AG08396 (cell line): Measurements from ENCODE around the gene LIN54.
"Not testable (repeated sequence)": the region's sequence is repeated elsewhere in the genome, so short reads cannot be mapped to it uniquely, and the experiment has no call there.

Experiments used
- DNase-seq: peaks from one replicate; pipeline ENCODE4 v3.0.0; 2012; ENCODE audit warnings: low spot score, mixed read lengths

Gene LIN54

DNA sequence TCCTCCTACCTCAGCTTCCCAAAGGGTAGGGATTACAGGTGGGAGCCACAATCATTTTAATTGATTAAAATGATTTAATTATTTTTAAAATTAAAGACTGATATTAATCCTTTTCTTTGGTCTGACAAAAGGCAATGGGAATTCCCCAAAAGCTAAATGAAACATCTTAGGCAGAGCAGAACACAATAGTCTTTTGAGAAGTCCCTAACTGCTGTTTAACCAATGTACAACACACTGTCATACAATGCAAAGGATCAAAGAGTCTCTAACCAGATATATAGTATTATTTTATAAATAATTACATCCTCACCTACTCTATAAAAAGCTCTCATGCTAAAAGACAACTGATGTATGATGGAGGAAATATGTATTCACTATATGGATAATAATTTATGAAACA, 63.1 kb downstream of the LIN54 start:
- DNase-seq: no peak

DNA sequence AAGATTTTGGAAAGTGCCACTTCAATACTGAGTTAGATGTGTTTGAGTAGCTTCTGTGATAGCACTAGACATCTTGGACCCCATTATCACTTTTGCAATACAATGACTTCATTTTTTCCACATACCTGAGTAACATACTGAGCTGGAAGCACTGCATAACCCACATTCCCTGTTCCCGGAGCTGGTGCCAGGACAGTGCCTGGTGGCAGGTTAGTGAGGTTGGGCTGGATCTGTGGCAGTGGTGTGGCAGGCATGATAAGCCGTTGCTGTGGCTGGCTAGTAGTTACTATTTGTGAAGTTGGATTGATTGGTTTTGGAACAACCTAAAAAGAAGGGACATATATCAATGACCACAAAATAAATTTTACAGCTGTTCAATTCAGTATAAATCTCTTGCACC, 71.2 kb downstream of the LIN54 start:
- no peak for DNase-seq

DNA sequence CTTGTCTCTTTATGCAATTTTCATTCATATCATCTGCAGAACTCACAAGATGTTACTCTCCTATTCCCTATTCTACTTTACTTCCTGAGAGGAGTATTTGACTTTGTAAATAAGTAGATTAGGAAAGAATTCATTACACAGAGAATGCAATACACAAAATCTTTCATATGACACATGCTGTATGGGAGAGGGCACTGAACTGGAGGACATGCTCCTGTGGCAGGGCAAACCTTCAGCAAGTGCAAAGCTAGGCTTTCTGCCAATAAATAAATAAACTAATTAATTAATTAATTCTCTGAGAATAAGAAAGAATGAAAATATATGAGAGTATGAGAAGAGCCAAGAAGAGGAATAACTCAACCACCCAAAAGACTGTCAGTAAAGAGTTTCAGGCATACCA, 76.2 kb downstream of the LIN54 start:
- DNase-seq: no peak

DNA sequence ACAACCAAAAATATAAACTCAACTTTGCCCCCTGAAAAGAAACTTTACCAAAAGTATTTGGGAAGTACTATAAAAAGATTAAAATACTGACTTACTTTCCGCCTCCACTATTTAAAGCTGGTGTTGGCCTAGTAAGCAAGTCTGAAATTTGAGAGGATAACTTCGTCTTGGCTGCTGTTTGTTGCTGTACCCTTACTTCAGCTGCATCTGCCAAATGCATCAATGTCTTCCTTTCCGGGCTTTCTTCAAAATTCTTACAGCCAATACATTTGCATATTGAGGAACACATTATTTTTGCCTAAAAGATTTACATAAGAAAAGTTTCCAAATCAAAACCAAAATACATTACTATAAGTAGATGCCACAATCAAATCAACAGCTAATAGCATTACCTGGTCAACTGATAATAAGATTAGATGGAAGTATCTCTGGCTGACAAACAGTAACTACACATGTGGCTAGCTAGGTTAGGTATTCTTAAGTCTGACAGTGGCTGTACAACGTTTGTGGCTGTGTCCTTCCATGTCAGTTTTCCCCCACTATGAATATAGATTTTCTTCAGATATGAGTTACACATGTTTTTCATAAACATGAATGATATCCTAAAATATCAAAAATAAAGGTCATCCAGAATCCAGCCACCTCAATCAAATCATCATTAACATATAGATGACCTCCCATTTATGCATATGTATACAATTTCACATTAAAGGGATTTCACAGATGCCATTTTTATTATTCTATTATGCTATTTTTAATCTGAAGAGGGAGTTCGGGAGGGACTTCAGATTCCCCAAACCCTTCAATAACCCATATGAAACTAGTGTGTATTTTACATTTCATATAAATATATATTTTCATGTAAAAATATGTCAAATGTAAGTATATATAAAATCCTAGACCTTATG, 79.5 kb downstream of the LIN54 start:
- DNase-seq: no peak

DNA sequence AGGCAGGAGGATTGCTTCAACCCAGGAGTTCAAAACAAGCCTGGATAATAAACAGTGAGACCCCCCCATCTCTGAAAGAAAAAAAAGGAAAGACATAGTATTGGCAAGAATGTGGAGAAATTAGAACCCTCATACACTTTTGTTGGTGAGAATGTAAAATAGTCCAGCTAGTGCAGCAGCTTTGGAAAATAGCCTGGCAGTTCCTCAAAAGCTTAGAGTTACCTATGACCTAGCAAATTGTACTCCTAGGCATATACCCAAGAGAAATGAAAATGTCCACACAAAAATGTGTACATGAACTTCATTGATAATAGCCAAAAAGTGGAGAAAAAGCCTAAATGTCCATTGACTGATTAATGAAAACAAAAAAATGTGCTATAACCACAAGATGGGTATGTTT, 88.8 kb downstream of the LIN54 start:
- DNase-seq: no peak

DNA sequence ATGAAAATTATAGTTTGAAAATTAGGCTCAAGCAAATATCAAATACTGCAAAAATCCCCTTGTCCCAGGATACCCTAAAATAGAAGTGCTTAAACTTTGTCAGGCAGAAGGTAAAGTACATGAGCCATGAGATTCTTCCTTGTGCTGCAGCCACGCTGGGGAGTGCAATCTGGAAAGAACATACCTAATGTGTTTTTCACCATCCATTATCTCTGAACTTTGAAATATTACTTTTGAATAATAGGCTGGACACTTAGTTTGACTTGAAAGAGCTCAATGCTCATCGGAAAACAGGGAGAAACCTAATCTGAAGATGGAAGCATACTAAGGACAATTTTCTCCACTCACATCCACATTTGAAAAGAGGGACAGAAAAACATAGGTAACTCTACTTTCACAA, 91.2 kb downstream of the LIN54 start:
- DNase-seq: no peak

DNA sequence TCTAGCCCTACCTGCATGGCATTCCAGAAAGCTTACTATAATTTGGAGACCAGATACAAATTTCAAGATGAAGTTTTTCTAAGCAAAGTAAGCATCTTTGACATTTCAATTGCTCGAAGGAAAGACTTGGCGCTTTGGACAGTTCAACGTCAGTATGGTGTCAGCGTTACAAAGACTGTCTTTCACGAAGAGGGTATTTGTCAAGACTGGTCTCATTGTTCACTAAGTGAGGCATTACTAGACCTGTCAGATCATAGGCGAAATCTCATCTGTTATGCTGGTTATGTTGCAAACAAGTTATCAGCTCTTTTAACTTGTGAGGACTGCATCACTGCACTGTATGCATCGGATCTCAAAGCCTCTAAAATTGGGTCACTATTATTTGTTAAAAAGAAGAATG, 92.5 kb downstream of the LIN54 start:
- DNase-seq: no peak

DNA sequence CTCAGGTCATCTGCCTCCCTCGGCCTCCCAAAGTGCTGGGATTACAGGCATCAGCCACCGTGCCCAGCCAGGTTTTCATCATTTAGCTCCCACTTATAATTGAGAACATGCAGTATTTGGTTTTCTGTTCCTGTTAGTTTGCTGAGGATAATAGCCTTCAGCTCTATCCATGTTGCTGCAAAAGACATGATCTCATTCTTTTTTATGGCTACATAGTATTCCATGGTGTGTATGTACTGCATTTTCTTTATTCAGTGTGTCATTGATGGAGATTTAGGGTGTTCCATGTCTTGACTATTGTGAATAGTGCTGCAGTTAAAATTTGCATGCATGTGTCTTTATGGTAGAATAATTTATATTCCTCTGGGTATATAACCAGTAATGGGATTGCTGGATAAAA, 96.7 kb downstream of the LIN54 start:
- not testable (repeated sequence) for DNase-seq

DNA sequence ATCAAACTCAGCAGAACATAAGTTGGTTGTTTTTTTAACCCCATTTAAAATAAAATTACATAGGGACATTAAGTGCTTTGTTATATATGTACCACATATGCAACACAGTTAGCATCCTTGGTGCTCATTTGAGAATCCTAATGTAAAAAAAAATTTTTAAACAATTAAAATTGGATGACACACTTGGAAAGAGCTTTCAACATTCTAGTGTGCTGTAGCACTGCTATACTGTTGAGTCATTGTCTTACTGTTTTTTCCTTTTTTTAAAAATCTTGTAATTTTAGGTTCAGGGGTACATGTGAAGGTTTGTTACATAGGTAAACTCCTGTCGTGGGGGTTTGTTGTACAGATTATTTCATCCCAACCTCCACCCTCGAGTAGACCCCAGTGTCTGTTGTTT, 97.3 kb downstream of the LIN54 start:
- no peak for DNase-seq

DNA sequence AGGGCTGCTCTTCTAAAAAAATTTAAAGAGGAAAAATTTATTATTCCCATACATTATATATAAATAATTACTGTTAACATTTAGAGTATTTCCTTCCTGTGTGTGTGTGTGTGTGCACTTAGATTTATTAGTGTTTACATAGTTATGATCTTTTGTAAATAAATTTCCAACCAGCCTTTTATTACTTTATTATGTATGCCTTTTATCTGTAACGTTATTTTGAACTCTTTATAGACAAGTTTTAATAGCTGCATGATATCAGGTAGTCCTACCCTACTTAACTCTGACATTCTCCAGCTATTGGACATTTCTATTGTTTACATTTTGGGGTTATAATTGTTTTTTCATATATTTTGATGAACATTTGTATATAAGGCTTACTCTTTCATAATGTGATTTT, 101.3 kb downstream of the LIN54 start:
- DNase-seq: no peak

DNA sequence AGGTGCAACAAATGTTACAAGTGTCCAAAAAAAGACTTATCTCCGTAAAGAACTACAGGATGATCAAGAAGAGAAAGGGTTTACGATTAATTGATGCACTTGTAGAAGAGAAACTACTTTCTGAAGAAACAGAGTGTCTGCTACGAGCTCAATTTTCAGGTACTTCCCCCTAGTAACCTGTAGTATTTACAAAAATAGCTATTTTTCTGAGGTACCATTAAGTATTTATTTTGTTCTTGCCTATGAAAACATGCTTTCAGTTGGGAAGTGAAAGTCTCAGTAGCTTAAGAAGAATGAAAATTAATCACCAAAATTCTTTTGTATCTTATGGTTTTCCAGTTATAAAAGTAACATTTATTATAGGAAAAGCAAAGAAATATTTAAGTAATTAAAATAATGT, 104.2 kb downstream of the LIN54 start:
- DNase-seq: no peak

DNA sequence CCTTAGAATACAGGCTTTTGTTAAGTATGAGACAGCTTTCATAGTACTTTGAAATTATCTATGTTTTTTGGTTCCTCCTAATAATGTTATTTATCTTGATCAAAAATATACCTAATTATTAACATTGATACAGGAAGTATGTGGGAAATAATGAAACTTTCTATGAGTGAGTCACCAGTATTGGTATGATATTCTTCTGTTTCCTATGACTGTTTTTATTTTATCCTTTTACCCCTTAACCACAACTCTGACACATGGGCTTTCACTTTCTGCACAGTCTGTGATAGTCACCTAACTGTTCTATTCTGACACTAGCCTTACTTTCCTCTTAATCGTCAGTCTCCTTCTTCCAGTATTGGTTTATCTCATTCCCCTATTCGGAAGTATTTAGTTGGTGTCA, 105.4 kb downstream of the LIN54 start:
- peak; percentile 35 for DNase-seq

DNA sequence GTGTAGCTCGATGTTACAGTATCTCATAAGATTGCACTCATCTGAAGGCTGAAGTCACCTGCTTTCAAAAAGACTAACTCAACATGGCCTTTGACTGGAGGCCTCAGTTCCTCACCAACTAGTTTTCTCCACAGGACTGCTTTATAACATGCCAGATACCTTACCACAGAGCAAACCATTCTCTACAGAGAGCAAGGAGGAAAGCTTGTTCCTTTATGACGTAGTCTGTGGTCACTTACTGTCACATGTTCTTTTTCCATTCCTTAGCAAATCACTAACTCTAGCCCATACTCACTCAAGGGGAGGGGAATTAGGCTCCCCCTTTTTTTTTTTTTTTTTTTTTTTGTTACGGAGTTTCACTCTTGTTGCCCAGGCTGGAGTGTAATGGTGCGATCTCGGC, 106.9 kb downstream of the LIN54 start:
- DNase-seq: no peak

DNA sequence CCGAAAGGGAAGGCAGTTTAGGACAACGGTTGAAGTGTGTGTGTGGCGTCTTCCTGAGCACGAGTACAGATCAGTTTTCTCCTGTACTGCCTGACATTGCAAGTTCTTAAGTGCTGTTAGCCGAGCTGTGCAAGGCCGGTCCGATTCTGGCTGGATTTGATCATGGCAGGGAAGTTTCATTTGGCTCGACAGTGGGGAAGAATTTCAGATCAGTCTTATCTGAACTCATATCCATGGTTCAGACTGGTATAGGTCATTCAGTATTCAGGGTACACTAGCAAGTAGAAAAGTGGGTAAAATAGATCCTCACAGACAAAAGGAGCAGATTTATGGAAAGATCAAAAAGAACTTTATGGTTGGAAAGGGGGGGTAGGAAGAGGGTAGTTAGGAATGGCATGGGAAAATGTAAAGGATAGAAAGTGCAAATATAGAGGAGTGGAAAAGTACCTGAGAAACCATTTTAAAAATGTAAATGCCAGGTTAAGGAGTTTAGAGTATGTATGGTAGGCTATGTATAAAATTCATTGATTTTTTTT, 109.4 kb downstream of the LIN54 start:
- DNase-seq: no peak

DNA sequence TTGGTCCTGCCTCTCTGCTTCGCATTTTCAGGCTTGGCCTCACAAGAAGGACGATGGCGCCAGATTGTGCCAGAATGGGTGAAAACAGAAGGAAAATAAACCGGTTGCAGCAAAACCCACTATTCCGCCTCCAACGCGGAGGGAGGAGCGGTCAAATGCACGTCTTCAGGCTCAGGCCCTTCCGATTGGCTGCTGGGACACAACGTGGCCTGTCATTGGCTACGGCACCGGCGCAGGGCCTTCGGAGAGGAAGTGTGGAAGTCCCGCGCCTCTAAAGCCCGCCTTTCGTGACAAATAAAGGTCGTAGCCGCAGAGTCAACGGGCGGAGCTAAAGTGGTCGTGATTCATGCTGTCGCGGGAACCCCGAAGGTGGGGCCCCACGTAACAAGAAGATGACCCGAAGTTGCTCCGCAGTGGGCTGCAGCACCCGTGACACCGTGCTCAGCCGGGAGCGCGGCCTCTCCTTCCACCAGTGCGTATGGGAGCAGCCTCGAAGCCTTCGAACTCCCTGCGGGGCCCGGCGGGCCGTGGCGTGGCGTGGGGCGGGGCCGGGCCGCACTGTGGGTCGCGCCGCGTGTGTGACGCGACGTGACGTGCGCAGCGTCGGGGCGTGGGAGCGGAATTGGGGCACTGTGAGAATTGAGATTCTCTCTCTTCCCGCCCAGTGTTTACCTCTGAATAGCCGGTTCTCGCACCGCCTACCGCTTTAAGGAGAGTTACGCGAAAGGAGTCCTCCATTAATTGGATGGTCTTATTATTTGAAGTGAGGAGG, 110.0 kb downstream of the LIN54 start, which contains the start of gene THAP9:
Gene THAP9, plus strand, starts transcription at position 325 of the 772 bp plus-strand sequence. Its CDS starts 68 bp downstream, at position 393.
- DNase-seq: peak; percentile 95

DNA sequence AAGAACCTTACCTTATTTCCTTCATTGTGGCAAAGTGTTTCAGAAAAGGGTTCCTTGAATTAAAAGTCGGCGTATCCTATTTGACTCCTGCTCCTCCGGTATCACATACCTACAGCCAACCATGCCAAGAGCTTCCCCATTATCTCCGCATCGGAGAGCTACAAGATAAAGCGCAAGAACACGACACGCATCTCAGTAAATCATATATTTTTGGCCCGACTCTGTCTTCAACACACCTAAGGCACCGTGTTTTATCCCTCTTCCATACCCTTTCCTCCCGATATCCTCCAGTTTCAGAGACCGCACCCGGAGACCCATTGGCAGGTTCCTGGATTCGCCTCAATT, 110.6 kb downstream of the LIN54 start:
- no peak for DNase-seq

DNA sequence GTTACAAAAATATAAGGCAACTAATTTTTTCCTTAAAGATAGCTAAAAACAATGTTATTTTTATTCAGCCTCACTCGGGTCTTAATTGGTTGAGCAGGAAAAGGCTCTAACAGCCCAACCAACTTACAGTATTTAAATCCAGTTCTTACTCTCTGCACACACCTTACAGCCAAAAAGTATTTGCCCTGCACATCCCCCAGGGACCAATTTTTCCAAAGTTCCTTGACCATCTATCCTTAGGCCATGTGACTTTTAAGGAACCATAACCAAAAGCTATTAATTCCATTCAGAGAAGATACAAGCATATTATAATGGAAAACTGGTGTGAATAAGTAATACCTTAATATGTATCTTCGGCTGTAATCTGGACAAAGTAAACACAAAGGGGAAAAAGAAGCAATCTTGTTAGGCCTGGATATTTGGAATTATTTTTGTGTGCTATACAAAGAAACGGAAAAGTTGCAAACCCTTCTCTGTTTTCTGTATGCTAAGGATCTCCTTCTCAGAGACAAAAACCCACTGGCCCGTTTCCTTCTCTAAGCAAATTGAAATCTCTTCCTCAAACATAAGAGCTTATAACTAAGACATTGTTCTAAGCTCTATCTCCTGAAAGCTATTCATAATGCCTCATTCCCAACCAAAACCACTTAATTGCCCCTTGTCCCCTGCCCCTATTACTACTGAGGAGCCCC, 111.1 kb downstream of the LIN54 start:
- DNase-seq: no peak

DNA sequence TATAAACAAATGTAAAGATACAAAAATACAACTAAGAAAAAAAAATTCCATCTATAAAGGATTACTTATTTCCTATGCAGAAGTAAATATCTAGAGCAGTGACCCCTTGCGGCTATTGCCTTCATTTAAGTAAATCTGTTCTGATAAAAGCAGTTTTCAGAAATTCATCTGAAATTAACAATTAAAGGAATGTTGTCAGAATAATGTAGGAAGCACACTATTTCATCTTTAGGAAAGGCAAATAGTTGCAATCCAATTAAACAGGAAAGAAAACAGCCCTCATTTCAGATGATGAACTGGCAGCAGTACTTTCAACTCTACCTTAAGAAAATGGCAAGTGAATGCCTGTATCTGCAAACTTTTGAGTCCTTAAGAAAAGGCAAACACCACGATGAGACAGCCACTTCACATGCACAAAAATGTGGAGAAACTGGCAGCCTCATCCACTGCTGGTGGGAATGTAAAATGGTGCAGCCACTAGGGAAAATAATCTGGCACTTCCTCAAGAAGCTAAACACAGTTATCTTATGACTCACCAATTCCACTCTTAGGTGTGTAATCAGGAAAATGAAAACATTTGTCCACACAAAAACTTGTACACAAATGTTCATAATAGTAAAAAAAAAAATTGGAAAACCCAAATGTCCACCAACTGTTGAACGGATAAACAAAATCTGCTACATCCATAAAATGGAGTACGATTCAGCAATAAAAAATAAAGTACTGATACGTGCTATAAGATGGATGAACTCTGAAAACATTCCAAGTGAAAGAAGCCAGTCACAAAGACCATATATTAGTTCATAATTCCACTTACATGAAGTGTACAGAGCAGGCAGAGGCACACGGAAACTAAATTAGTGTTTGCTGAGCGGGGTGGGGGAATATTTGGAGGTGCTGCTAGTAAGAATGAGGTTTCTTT, 112.0 kb downstream of the LIN54 start:
- DNase-seq: peak; percentile 53

DNA sequence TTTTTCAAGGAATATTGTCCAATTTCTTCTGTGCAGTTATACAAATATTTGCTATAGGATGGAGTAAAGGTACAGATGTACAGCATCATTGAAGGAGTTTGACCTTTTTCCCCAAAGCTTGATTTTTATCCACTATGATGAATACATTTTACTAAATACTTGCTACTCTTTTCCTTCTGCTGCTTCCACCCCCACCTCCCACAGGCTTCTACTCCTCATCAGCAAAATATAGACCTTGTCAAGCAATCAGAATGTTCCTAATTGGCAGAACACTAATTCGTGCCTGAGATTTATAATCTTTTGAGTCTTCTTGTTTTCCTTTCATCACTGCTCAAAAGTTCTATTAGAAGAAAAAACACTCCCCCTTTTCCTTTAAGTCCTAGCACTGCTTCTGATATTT, 113.9 kb downstream of the LIN54 start:
- no peak for DNase-seq

DNA sequence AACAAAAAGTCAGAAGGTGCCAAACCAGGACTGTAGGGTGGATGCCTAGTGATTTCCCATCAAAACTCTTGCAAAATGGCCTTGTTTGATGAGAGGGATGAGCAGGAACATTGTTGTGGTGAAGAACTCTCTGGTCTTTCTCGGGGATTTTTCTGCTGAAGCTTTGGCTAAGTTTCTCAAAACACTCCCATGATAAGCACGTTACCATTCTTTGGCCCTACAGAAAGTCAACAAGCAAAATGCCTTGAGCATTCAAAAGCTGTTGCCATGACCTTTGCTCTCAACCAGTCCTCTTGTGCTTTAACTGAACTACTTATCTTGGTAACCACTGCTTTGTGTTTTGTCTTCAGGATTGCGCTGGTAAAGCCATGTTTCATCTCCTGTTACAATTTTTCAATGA, 116.7 kb downstream of the LIN54 start:
- no peak for DNase-seq

DNA sequence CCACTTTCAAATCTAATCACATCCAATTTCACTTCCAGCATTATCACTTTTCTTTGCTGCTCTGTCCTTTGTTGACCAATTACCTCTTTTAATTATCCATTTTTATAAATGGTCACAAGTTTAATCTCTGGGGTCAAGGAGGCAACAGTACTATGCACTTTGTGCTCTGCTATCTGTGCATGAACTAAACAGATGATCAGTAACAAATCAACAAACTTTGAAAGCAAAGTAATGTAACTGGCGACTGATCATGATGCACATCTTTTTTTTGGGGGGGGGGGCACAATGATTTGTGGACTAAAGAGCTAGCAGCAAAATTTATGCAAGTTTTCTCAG, 118.2 kb downstream of the LIN54 start:
- no peak for DNase-seq
